ENCODE data around the gene NXNL1. TPM values are rescaled to one million over a fixed set of nuclear protein-coding genes. Genes with fewer than 3 reads are reported as not detected.

Gene NXNL1
- total and polyA plus RNA-seq, 9 of the 15 experiments (the other 6 are each of a cell fraction or from before 2014, with no cell fraction given): not detected

- peaks cover 0 to 11% of the 10 kb centered on the region in 2 experiments; a peak in 2 of 5 replicates for H3K4me1 ChIP-seq (replicated peaks in 1 of 2; ENCODE audit: control insufficient read depth in 2 of 2, insufficient read depth in 2 of 2, low read length in 2 of 2)
- H3K27ac ChIP-seq (ENCODE audit: extremely low read depth, low read depth, low read length): no peak overlapping the region
- ATAC-seq (no peak), DNase-seq (ENCODE audit: extremely low read depth in 1 of 4, low spot score in 3 of 4) (no peak), FAIRE-seq (no peak)
- H3K9me3 ChIP-seq (replicated peaks; ENCODE audit: control insufficient read depth, insufficient read depth, low read depth, low read length): no peaks in the 10 kb centered on the region
- H3K4me2 ChIP-seq (ENCODE audit: insufficient read depth, low read length): no peak overlapping the region
- H3K4me3 ChIP-seq: no peak overlapping the region
- POLR2A ChIA-PET: no interaction called here
- intact Hi-C loops (cut with micrococcal nuclease): no loop called here
- TF ChIP-seq MAFK (IDR thresholded peaks at IDR 0.05; ENCODE audit: low read length) (no peak), ZBTB7A (IDR thresholded peaks at IDR 0.05; ENCODE audit: borderline replicate concordance, control insufficient read depth, low read depth, low read length) (no peak), KLF6 (CRISPR knock-in tag; IDR thresholded peaks at IDR 0.05; ENCODE audit: borderline replicate concordance) (no peak), ZNF444 (CRISPR knock-in tag; IDR thresholded peaks at IDR 0.05) (no peak), CBFA2T3 (IDR thresholded peaks at IDR 0.05) (no peak), MYNN (IDR thresholded peaks at IDR 0.05) (no peak), MYNN (CRISPR knock-in tag; IDR thresholded peaks at IDR 0.05) (no peak), ZNF311 (CRISPR knock-in tag; IDR thresholded peaks at IDR 0.05) (no peak), HDAC3 (IDR thresholded peaks at IDR 0.05; ENCODE audit: borderline replicate concordance, partially characterized antibody) (no peak), ZNF76 (CRISPR knock-in tag; IDR thresholded peaks at IDR 0.05; ENCODE audit: borderline replicate concordance) (no peak), ZNF586 (CRISPR knock-in tag; conservative IDR thresholded peaks at IDR 0.05) (no peak), TFAM (CRISPR knock-in tag; conservative IDR thresholded peaks at IDR 0.05) (no peak), CBX3 (IDR thresholded peaks at IDR 0.05; ENCODE audit: borderline replicate concordance in 1 of 2, low read length in 2 of 2) (no peak), RAD51 (IDR thresholded peaks at IDR 0.05; ENCODE audit: borderline replicate concordance, low read depth) (no peak), ZNF24 (IDR thresholded peaks at IDR 0.05) (no peak), ZNF224 (CRISPR knock-in tag; IDR thresholded peaks at IDR 0.05) (no peak), ZNF584 (CRISPR knock-in tag; IDR thresholded peaks at IDR 0.05; ENCODE audit: low read depth) (no peak)
- TF ChIP-seq, protein P1, sequence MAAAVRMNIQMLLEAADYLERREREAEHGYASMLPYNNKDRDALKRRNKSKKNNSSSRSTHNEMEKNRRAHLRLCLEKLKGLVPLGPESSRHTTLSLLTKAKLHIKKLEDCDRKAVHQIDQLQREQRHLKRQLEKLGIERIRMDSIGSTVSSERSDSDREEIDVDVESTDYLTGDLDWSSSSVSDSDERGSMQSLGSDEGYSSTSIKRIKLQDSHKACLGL (CRISPR knock-in tag; IDR thresholded peaks at IDR 0.05; ENCODE audit: borderline replicate concordance, poor library complexity, severe bottlenecking): no peak
- TF ChIP-seq, protein P2, sequence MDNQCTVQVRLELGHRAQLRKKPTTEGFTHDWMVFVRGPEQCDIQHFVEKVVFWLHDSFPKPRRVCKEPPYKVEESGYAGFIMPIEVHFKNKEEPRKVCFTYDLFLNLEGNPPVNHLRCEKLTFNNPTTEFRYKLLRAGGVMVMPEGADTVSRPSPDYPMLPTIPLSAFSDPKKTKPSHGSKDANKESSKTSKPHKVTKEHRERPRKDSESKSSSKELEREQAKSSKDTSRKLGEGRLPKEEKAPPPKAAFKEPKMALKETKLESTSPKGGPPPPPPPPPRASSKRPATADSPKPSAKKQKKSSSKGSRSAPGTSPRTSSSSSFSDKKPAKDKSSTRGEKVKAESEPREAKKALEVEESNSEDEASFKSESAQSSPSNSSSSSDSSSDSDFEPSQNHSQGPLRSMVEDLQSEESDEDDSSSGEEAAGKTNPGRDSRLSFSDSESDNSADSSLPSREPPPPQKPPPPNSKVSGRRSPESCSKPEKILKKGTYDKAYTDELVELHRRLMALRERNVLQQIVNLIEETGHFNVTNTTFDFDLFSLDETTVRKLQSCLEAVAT (IDR thresholded peaks at IDR 0.05): no peak
- TF ChIP-seq, protein P3, sequence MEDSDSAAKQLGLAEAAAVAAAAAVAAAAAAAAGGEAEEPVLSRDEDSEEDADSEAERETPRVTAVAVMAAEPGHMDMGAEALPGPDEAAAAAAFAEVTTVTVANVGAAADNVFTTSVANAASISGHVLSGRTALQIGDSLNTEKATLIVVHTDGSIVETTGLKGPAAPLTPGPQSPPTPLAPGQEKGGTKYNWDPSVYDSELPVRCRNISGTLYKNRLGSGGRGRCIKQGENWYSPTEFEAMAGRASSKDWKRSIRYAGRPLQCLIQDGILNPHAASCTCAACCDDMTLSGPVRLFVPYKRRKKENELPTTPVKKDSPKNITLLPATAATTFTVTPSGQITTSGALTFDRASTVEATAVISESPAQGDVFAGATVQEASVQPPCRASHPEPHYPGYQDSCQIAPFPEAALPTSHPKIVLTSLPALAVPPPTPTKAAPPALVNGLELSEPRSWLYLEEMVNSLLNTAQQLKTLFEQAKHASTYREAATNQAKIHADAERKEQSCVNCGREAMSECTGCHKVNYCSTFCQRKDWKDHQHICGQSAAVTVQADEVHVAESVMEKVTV (CRISPR knock-in tag; IDR thresholded peaks at IDR 0.05): no peak
- no peaks in the 10 kb centered on the region for H4K20me1 ChIP-seq (replicated peaks; ENCODE audit: control insufficient read depth, insufficient read depth, low read length)
- in situ Hi-C loops (cut with MboI): no loop called here
- H3K9me1 ChIP-seq (ENCODE audit: control insufficient read depth, insufficient read depth, low read length): no peaks in the 10 kb centered on the region
- no peak overlapping the region for H2AFZ ChIP-seq (ENCODE audit: low read depth, low read length)
- H3K36me3 ChIP-seq (ENCODE audit: control insufficient read depth, insufficient read depth, low read length): no peaks in the 10 kb centered on the region
- WGBS (ENCODE audit: insufficient coverage, low coverage, missing lambda C conversion rate): 69% methylated on average over 11 of the region's 13 CpGs
- no peak overlapping the region for H3K9ac ChIP-seq (ENCODE audit: insufficient read depth in 1 of 2, low read depth in 2 of 2, low read length in 2 of 2)
- no peaks in the 10 kb centered on the region for H3K27me3 ChIP-seq (ENCODE audit: control insufficient read depth in 2 of 2, insufficient read depth in 2 of 2, low read length in 2 of 2)
- no peaks in the 10 kb centered on the region for H3K79me2 ChIP-seq (ENCODE audit: control insufficient read depth, insufficient read depth, low read length)
- CTCF ChIA-PET (ENCODE audit: low intra/inter-chr PET ratio): no interaction called here
- BruUV-seq (replicated peaks): no TSS peak
These were observed 21.3 kb upstream of the NXNL1 start for GRCh38 chr19:17481986-17482385.
